GM23338 (cell line): ENCODE results near the gene THY1. TPM values are rescaled to one million over a fixed set of nuclear protein-coding genes. Genes with fewer than 3 reads are reported as not detected.

ENCODE experiments used
- ATAC-seq: fragments of 200-7000 bp; cut with Tn5 transposase; 3 replicates; pipeline ENCODE4 v1.9.1; 2020
- DNase-seq: peaks from one replicate; pipeline ENCODE4 v3.0.0-alpha.2; 2015; ENCODE audit warnings: low spot score
- H2AFZ ChIP-seq: fragments of 200-600 bp; sonication (generic); 2 replicates; pipeline ENCODE4 v1.8.0; 2016; ENCODE audit warnings: antibody characterized with exemption, mild to moderate bottlenecking, moderate library complexity
- H3F3A ChIP-seq: fragments of 200-600 bp; sonication (generic); replicated peaks from 2 replicates; pipeline ENCODE4 v1.8.0; 2017; ENCODE audit warnings: antibody characterized with exemption, mixed run types, low read depth
- H3K27ac ChIP-seq: fragments of 200-600 bp; sonication (generic); 2 replicates; pipeline ENCODE4 v1.6.1; 2016; ENCODE audit warnings: low read depth
- H3K27me3 ChIP-seq: fragments of 200-600 bp; sonication (generic); 2 replicates; pipeline ENCODE4 v1.8.0; 2016; ENCODE audit warnings: mild to moderate bottlenecking, mixed run types, moderate library complexity; ENCODE audit not compliant: insufficient read depth
- H3K36me3 ChIP-seq: fragments of 200-600 bp; sonication (generic); 2 replicates; pipeline ENCODE4 v1.8.0; 2016; ENCODE audit warnings: mild to moderate bottlenecking; ENCODE audit not compliant: insufficient read depth
- H3K4me1 ChIP-seq: fragments of 200-600 bp; sonication (generic); 2 replicates; pipeline ENCODE4 v1.8.0; 2016; ENCODE audit warnings: mild to moderate bottlenecking, moderate library complexity; ENCODE audit not compliant: insufficient read depth
- H3K4me2 ChIP-seq: fragments of 200-600 bp; sonication (generic); 2 replicates; pipeline ENCODE4 v1.7.1; 2017; ENCODE audit warnings: mixed run types
- H3K4me3 ChIP-seq: fragments of 200-600 bp; sonication (generic); 2 replicates; pipeline ENCODE4 v1.6.1; 2016; ENCODE audit warnings: mixed run types
- H3K79me2 ChIP-seq: fragments of 200-600 bp; sonication (generic); replicated peaks from 2 replicates; pipeline ENCODE4 v1.8.0; 2017; ENCODE audit warnings: mild to moderate bottlenecking; ENCODE audit not compliant: insufficient read depth
- H3K9me2 ChIP-seq: fragments of 200-600 bp; sonication (generic); 2 replicates; pipeline ENCODE4 v1.8.0; 2017; ENCODE audit not compliant: insufficient read depth
- H4K20me1 ChIP-seq: fragments of 200-600 bp; sonication (generic); replicated peaks from 2 replicates; pipeline ENCODE4 v1.8.0; 2017; ENCODE audit warnings: mild to moderate bottlenecking; ENCODE audit not compliant: insufficient read depth
- H3K27ac Mint-ChIP-seq: 2 replicates; pipeline ENCODE4 v1.8.0; 2020; ENCODE audit warnings: inconsistent platforms, mild to moderate bottlenecking, moderate library complexity, mixed read lengths
- H3K27me3 Mint-ChIP-seq: 3 replicates; pipeline ENCODE4 v1.8.0; 2022; ENCODE audit warnings: low read depth, mild to moderate bottlenecking, moderate library complexity, mixed read lengths, inconsistent platforms; ENCODE audit not compliant: insufficient read depth, poor library complexity
- H3K36me3 Mint-ChIP-seq: 3 replicates; pipeline ENCODE4 v1.8.0; 2021; ENCODE audit warnings: low read depth, mild to moderate bottlenecking, inconsistent platforms, moderate library complexity, mixed read lengths
- H3K4me1 Mint-ChIP-seq: 3 replicates; pipeline ENCODE4 v1.8.0; 2020; ENCODE audit warnings: mild to moderate bottlenecking, inconsistent platforms, mixed read lengths
- H3K4me3 Mint-ChIP-seq: 3 replicates; pipeline ENCODE4 v1.8.0; 2021; ENCODE audit warnings: moderate library complexity, mild to moderate bottlenecking, inconsistent platforms, mixed read lengths
- H3K9me3 Mint-ChIP-seq: 3 replicates; pipeline ENCODE4 v1.8.0; 2020; ENCODE audit warnings: moderate library complexity, mild to moderate bottlenecking, inconsistent platforms, mixed read lengths
- CREB1 ChIP-seq: fragments of 250-450 bp; sonication (Bioruptor Pico); IDR thresholded peaks from 2 replicates; pipeline ENCODE4 v1.5.0; 2020; ENCODE audit warnings: low read depth, mild to moderate bottlenecking, moderate library complexity
- CTCF ChIP-seq, 2 experiments: fragments of 200-600 bp in 1 of 2; sonication (generic) in 1 of 2; conservative IDR thresholded peaks; 2 replicates each; pipeline versions ENCODE4 v1.5.1 to v1.6.1; 2016 to 2017; ENCODE audit warnings: antibody characterized with exemption in 2 of 2, low read depth in 2 of 2, mild to moderate bottlenecking in 2 of 2, moderate library complexity in 1 of 2
- ETS1 ChIP-seq: IDR thresholded peaks from 2 replicates; pipeline ENCODE4 v1.6.1; 2016; ENCODE audit warnings: antibody characterized with exemption
- EZH2 ChIP-seq: fragments of 200-600 bp; sonication (generic); IDR thresholded peaks from one replicate; pipeline ENCODE4 v1.8.0; 2017; ENCODE audit warnings: antibody characterized with exemption, mild to moderate bottlenecking, low read depth; ENCODE audit not compliant: unreplicated experiment
- EZH2phosphoT487 ChIP-seq: fragments of 200-600 bp; sonication (generic); IDR thresholded peaks from one replicate; pipeline ENCODE4 v1.8.1; 2018; ENCODE audit warnings: antibody characterized with exemption; ENCODE audit not compliant: unreplicated experiment
- JUNB ChIP-seq: IDR thresholded peaks from one replicate; pipeline ENCODE4 v1.6.1; 2016; ENCODE audit warnings: antibody characterized with exemption; ENCODE audit not compliant: unreplicated experiment
- NANOG ChIP-seq: IDR thresholded peaks from 2 replicates; pipeline ENCODE4 v1.6.1; 2016; ENCODE audit warnings: antibody characterized with exemption, borderline replicate concordance
- POLR2AphosphoS5 ChIP-seq: IDR thresholded peaks from 2 replicates; pipeline ENCODE4 v1.6.1; 2016; ENCODE audit warnings: antibody characterized with exemption, low read depth
- REST ChIP-seq: IDR thresholded peaks from one replicate; pipeline ENCODE4 v1.6.1; 2018; ENCODE audit warnings: antibody characterized with exemption; ENCODE audit not compliant: unreplicated experiment
- STAT1 ChIP-seq: IDR thresholded peaks from one replicate; pipeline ENCODE4 v1.6.1; 2016; ENCODE audit warnings: antibody characterized with exemption; ENCODE audit not compliant: unreplicated experiment
- ZNF114 ChIP-seq: fragments of 250-450 bp; sonication (Bioruptor Pico); IDR thresholded peaks from 2 replicates; pipeline ENCODE4 v1.5.0; 2020; ENCODE audit warnings: mild to moderate bottlenecking, moderate library complexity
- ZNF331 ChIP-seq: fragments of 250-450 bp; sonication (Bioruptor Pico); IDR thresholded peaks from 2 replicates; pipeline ENCODE4 v1.5.0; 2020; ENCODE audit warnings: low read depth, mild to moderate bottlenecking, moderate library complexity
- ZNF462 ChIP-seq: fragments of 250-450 bp; sonication (Bioruptor Pico); IDR thresholded peaks from 2 replicates; pipeline ENCODE4 v1.5.0; 2020; ENCODE audit warnings: mild to moderate bottlenecking, moderate library complexity
- polyA plus RNA-seq: library from polyadenylated mRNA; unstranded; fragments of >200 nt; fragmentation: Nextera tagmentation; extraction: Ambion mirVana; gene quantifications from 2 replicates; pipeline ENCODE4 v1.2.1, GENCODE V29; 2016
- total RNA-seq: library from RNA; depleted of rRNA; stranded (reverse); fragments of >200 nt; shearing (Covaris generic); gene quantifications from 2 replicates; pipeline ENCODE4 v1.2.3, GENCODE V29; 2014

THY1 gene
- total and polyA plus RNA-seq, 2 experiments from 2014 or later: 490 to 597 TPM

GRCh38 chr11:119402470-119402869 lies 20.5 kb downstream of the THY1 start:
- H3F3A ChIP-seq: no peaks in the 10 kb centered on the region
- TF ChIP-seq ZNF114 (CRISPR knock-in tag) (no peak), ZNF462 (CRISPR knock-in tag) (no peak), STAT1 (no peak), EZH2phosphoT487 (no peak), JUNB (no peak), REST (no peak), ZNF331 (CRISPR knock-in tag) (no peak), ETS1 (no peak), POLR2AphosphoS5 (no peak), CREB1 (CRISPR knock-in tag) (no peak), CTCF (conservative IDR thresholded peaks at IDR 0.05; ENCODE audit: low read depth in 2 of 2) (no peak), NANOG (no peak), EZH2 (no peak)

More at GRCh38 chr11:119402470-119402869, 20.5 kb downstream of the THY1 start:
- Mint-ChIP-seq H3K27me3 (peaks cover 4% of the 10 kb centered on the region), H3K4me1 (no peaks in the 10 kb centered on the region), H3K4me3 (no peak overlapping the region), H3K27ac (no peak overlapping the region), H3K36me3 (peaks cover 15% of the 10 kb centered on the region), H3K9me3 (peaks cover 9% of the 10 kb centered on the region; the same call in 2 of the 3 replicates)
- DNase-seq (no peak), ATAC-seq (no peak)
- no peaks in the 10 kb centered on the region; the same call in 1 of the 2 replicates for H3K4me1 ChIP-seq
- no peak overlapping the region for H3K27ac ChIP-seq
- H3K36me3 ChIP-seq: no peaks in the 10 kb centered on the region
- no peak overlapping the region for H2AFZ ChIP-seq
- no peak overlapping the region for H3K4me2 ChIP-seq
- no peaks in the 10 kb centered on the region for H3K9me2 ChIP-seq
- H3K79me2 ChIP-seq: no peaks in the 10 kb centered on the region
- H4K20me1 ChIP-seq: no peaks in the 10 kb centered on the region
- H3K27me3 ChIP-seq: no peaks in the 10 kb centered on the region
- no peak overlapping the region for H3K4me3 ChIP-seq
